Muscle of back (tissue), 13 donors: Measurements from ENCODE around the gene PDPR. TPM values are rescaled to one million over a fixed set of nuclear protein-coding genes. Genes with fewer than 3 reads are reported as not detected.
"Not testable (repeated sequence)": the region's sequence is repeated elsewhere in the genome, so short reads cannot be mapped to it uniquely, and the experiment has no call there.

Source experiments
- DNase-seq, 3 donors: peaks; one replicate each; pipeline versions ENCODE4 v3.0.0 to v3.0.0-alpha.2; 2013
- long read RNA-seq, 9 donors: transcript quantifications; one replicate each; lab custom pipeline, GENCODE V29; 2026
- polyA plus RNA-seq, 10 donors: library from polyadenylated mRNA; unstranded; fragments of 120-200 nt; gene quantifications; one replicate each; pipeline ENCODE4 v1.2.1, GENCODE V29; 2013; ENCODE audit not compliant: insufficient read length in 10 of 10

Gene PDPR
- 10 to 100 TPM; 11.9 to 30.1 (median 21.8) TPM for polyA plus RNA-seq
- long read RNA-seq, donor 1: 0 reads
- long read RNA-seq, donor 2, full-length matches to known transcripts: 1 of 1 reads
- long read RNA-seq, donor 2, partial matches to known transcripts: 0 of 1 reads
- long read RNA-seq, donor 2, other reads (novel, unspliced or antisense): 0 of 1 reads
- long read RNA-seq, donor 3, partial matches to known transcripts: 6 of 6 reads
- long read RNA-seq, donor 3, other reads (novel, unspliced or antisense): 0 of 6 reads
- long read RNA-seq, donor 4: 0 reads
- long read RNA-seq, donor 5: 0 reads
- long read RNA-seq, donor 6: 0 reads
- long read RNA-seq, donor 7: 0 reads
- long read RNA-seq, donor 8, full-length matches to known transcripts: 1 of 1 reads
- long read RNA-seq, donor 8, partial matches to known transcripts: 0 of 1 reads
- long read RNA-seq, donor 8, other reads (novel, unspliced or antisense): 0 of 1 reads
- long read RNA-seq, donor 9: 0 reads

- DNase-seq: peak; percentile 86 to 96 (median 93)
Observed at GRCh38 chr16:70113982-70114826, at the start of gene PDPR. Gene PDPR (plus strand): TSS chr16:70114332. CDS start chr16:70120493, 6,161 bp downstream.

GRCh38 chr16:70064841-70065370 lies 49.2 kb upstream of the PDPR start:
- peak; percentile 3 to 57 (median 41) for DNase-seq

- peak in 1 of 3 donors; percentile 25 for DNase-seq
Observed at GRCh38 chr16:70065376-70065745, 48.8 kb upstream of the PDPR start.

- DNase-seq: peak; percentile 71 to 92 (median 85)
Observed at GRCh38 chr16:70065746-70066658, 48.1 kb upstream of the PDPR start.

GRCh38 chr16:70066751-70067150 lies 47.4 kb upstream of the PDPR start:
- DNase-seq: not testable (repeated sequence)

GRCh38 chr16:70079081-70079480 lies 35.1 kb upstream of the PDPR start:
- DNase-seq: not testable (repeated sequence)

GRCh38 chr16:70081219-70081618 lies 32.9 kb upstream of the PDPR start:
- not testable (repeated sequence) for DNase-seq

- DNase-seq: not testable (repeated sequence)
Observed at GRCh38 chr16:70083931-70084330, 30.2 kb upstream of the PDPR start.

GRCh38 chr16:70088160-70088559 lies 26.0 kb upstream of the PDPR start:
- not testable (repeated sequence) for DNase-seq

- not testable (repeated sequence) for DNase-seq
Observed at GRCh38 chr16:70088877-70089276, 25.3 kb upstream of the PDPR start.

- DNase-seq: not testable (repeated sequence)
Observed at GRCh38 chr16:70089289-70089688, 24.8 kb upstream of the PDPR start.

- DNase-seq: not testable (repeated sequence)
Observed at GRCh38 chr16:70091104-70091503, 23.0 kb upstream of the PDPR start.

GRCh38 chr16:70094096-70094495 lies 20.0 kb upstream of the PDPR start:
- peak in 1 of 3 donors; percentile 18 for DNase-seq

- DNase-seq: not testable (repeated sequence)
Observed at GRCh38 chr16:70109583-70110279, 4.4 kb upstream of the PDPR start.

GRCh38 chr16:70112162-70112561 lies 2.0 kb upstream of the PDPR start:
- not testable (repeated sequence) for DNase-seq

- peak in 1 of 3 donors; percentile 3 for DNase-seq
Observed at GRCh38 chr16:70113599-70113981, 542 bp upstream of the PDPR start.

- not testable (repeated sequence) for DNase-seq
Observed at GRCh38 chr16:70118354-70118753, 4.2 kb downstream of the PDPR start.

GRCh38 chr16:70118776-70119175 lies 4.6 kb downstream of the PDPR start:
- not testable (repeated sequence) for DNase-seq

GRCh38 chr16:70120398-70120797 lies 6.3 kb downstream of the PDPR start:
- not testable (repeated sequence) for DNase-seq

- DNase-seq: not testable (repeated sequence)
Observed at GRCh38 chr16:70123822-70124221, 9.7 kb downstream of the PDPR start.
